K562 (cell line): ENCODE results near the gene ACOX1. TPM values are rescaled to one million over a fixed set of nuclear protein-coding genes. Genes with fewer than 3 reads are reported as not detected.
A peak's percentile ranks its signal among the peaks of the same experiment; 100 is the strongest.

Source experiments
- CTBP1 ChIP-seq: fragments of 450-650 bp; IDR thresholded peaks from 2 replicates; pipeline ENCODE4 v1.6.1; 2016; ENCODE audit warnings: borderline replicate concordance
- GTF2A2 ChIP-seq: IDR thresholded peaks from 2 replicates; pipeline ENCODE4 v1.6.1; 2016; ENCODE audit warnings: mild to moderate bottlenecking, missing genetic modification characterization, missing compliant biosample characterization
- HNRNPL ChIP-seq: fragments of 200-400 bp; formaldehyde crosslinking; IDR thresholded peaks from 2 replicates; pipeline ENCODE4 v1.6.1; 2017; ENCODE audit warnings: low read depth, mild to moderate bottlenecking, low read length
- L3MBTL2 ChIP-seq: fragments of 450-650 bp; IDR thresholded peaks from 2 replicates; pipeline ENCODE4 v1.6.1; 2016; ENCODE audit warnings: mild to moderate bottlenecking, moderate library complexity
- MAFF ChIP-seq: IDR thresholded peaks from 2 replicates; pipeline ENCODE4 v1.6.1; 2012; ENCODE audit warnings: low read length, improper control_type of control experiment
- PREB ChIP-seq: sonication (generic); formaldehyde crosslinking; IDR thresholded peaks from 2 replicates; pipeline ENCODE4 v1.8.1; 2023; ENCODE audit warnings: mild to moderate bottlenecking, missing genetic modification reagents
- RBFOX2 ChIP-seq: fragments of 200-400 bp; formaldehyde crosslinking; IDR thresholded peaks from 2 replicates; pipeline ENCODE4 v1.6.1; 2017; ENCODE audit warnings: low read depth, mild to moderate bottlenecking, low read length, moderate library complexity
- SIN3A ChIP-seq, 2 experiments: fragments of 150-350 bp in 1 of 2; IDR thresholded peaks; 2 replicates each; pipeline ENCODE4 v1.6.1; 2011 to 2016; ENCODE audit warnings: borderline replicate concordance in 2 of 2, low read depth in 2 of 2, low read length in 2 of 2, mild to moderate bottlenecking in 2 of 2, moderate library complexity in 2 of 2; ENCODE audit not compliant: control insufficient read depth in 1 of 2
- STAT6 ChIP-seq: sonication (generic); formaldehyde crosslinking; IDR thresholded peaks from 2 replicates; pipeline ENCODE4 v1.8.1; 2023; ENCODE audit warnings: mild to moderate bottlenecking, missing genetic modification reagents
- TAF9B ChIP-seq: fragments of 450-650 bp; IDR thresholded peaks from 2 replicates; pipeline ENCODE4 v1.6.1; 2018; ENCODE audit warnings: mild to moderate bottlenecking; ENCODE audit not compliant: partially characterized antibody
- USF1 ChIP-seq: sonication (generic); formaldehyde crosslinking; IDR thresholded peaks from 2 replicates; pipeline ENCODE4 v1.9.0; 2022; ENCODE audit warnings: mild to moderate bottlenecking, missing genetic modification reagents
- ZBTB11 ChIP-seq, 3 experiments: fragments of 200-800 bp in 1 of 3; fragments of 250-450 bp in 1 of 3; fragments of 450-650 bp in 1 of 3; sonication (Bioruptor Pico) in 1 of 3; sonication (Bioruptor generic) in 1 of 3; formaldehyde crosslinking in 1 of 3; IDR thresholded peaks; 2 replicates each; pipeline versions ENCODE4 v1.6.1 to v1.8.0; 2016 to 2022; ENCODE audit warnings: mild to moderate bottlenecking in 2 of 3, missing genetic modification characterization in 2 of 3, missing compliant biosample characterization in 1 of 3, moderate library complexity in 1 of 3
- ZBTB7A ChIP-seq: IDR thresholded peaks from 2 replicates; pipeline ENCODE4 v1.6.1; 2011; ENCODE audit warnings: low read depth, mild to moderate bottlenecking, low read length, moderate library complexity, borderline replicate concordance; ENCODE audit not compliant: control insufficient read depth
- ZNF140 ChIP-seq: fragments of 250-450 bp; sonication (Bioruptor Pico); IDR thresholded peaks from 2 replicates; pipeline ENCODE4 v1.8.0; 2021; ENCODE audit warnings: moderate library complexity, mild to moderate bottlenecking, inconsistent platforms
- ZNF263 ChIP-seq: sonication (generic); formaldehyde crosslinking; IDR thresholded peaks from 2 replicates; pipeline ENCODE4 v1.8.0; 2022; ENCODE audit warnings: mild to moderate bottlenecking, missing genetic modification reagents, borderline replicate concordance
- ZNF280B ChIP-seq: fragments of 250-450 bp; sonication (Bioruptor Pico); IDR thresholded peaks from 2 replicates; pipeline ENCODE4 v1.5.1; 2021; ENCODE audit warnings: mild to moderate bottlenecking
- polyA plus RNA-seq, 8 experiments: library from polyadenylated mRNA; depleted of rRNA in 4 of 8; stranded (reverse) in 5 of 8; unstranded in 3 of 8; fragments of >200 nt; fragmentation: Nextera tagmentation in 2 of 8; fragmentation: Illumina TruSeq in 1 of 8; extraction: Ambion mirVana in 2 of 8; extraction: Trizol in 1 of 8; gene quantifications; 2 replicates each; pipeline versions ENCODE4 v1.2.1 to v1.2.3, GENCODE V29; 2011 to 2014; ENCODE audit warnings: inconsistent platforms in 1 of 8, missing spikeins in 1 of 8
- total RNA-seq, 7 experiments: library from RNA; depleted of rRNA in 6 of 7; stranded (reverse); fragments of >200 nt in 6 of 7; fragmentation: Illumina TruSeq in 2 of 7; extraction: Trizol in 2 of 7; gene quantifications; 2 replicates each; pipeline versions ENCODE4 v1.2.1 to v1.2.3, GENCODE V29; 2011 to 2021; ENCODE audit warnings: low replicate concordance in 1 of 7

The ACOX1 gene
- total and polyA plus RNA-seq, 9 of the 15 experiments (the other 6 are each of a cell fraction or from before 2014, with no cell fraction given), result 7.8 to 24.1 (median 14.5) TPM

GRCh38 chr17:75896415-75897159 is 82.4 kb downstream of the ACOX1 start, which contains the start of gene TRIM65 (continued):
- 0 out of 2 replicates have a peak, but pooled peaks have one; percentile 78 for TF ChIP-seq STAT6 (CRISPR knock-in tag)
- no peak for TF ChIP-seq GTF2A2 (tag)
- TF ChIP-seq ZNF280B, result no peak
- TF ChIP-seq ZNF140 (CRISPR knock-in tag), result no peak
- peak; percentile 67 for TF ChIP-seq L3MBTL2
- TF ChIP-seq CTBP1, result peak; percentile 90
- TF ChIP-seq ZBTB7A, result peak; percentile 80; the same call in 1 of the 2 replicates
- peak; percentile 87 for TF ChIP-seq RBFOX2
- TF ChIP-seq ZBTB11 (CRISPR knock-in tag; IDR thresholded peaks at IDR 0.05), result peak in 1 of 3 experiments; percentile 35; a peak in 1 of 6 replicates
- TF ChIP-seq HNRNPL, result 0 out of 2 replicates have a peak, but pooled peaks have one; percentile 32
- no peak for TF ChIP-seq MAFF
- peak in 1 of 2 experiments; percentile 42; a peak in 1 of 4 replicates for TF ChIP-seq SIN3A (IDR thresholded peaks at IDR 0.05; ENCODE audit: borderline replicate concordance in 2 of 2, control insufficient read depth in 1 of 2, low read depth in 2 of 2, low read length in 2 of 2)
- TF ChIP-seq USF1 (CRISPR knock-in tag), result no peak
- TF ChIP-seq ZNF263 (CRISPR knock-in tag), result peak; percentile 59; the same call in 1 of the 2 replicates
- no peak for TF ChIP-seq TAF9B
- TF ChIP-seq PREB (CRISPR knock-in tag), result peak; percentile 94
